AG10803 (cell line): Measurements from ENCODE around the gene FCHSD2.

Source experiments
- DNase-seq: peaks from one replicate; pipeline ENCODE4 v3.0.0; 2010; ENCODE audit warnings: low read depth
- H3K4me3 ChIP-seq: 2 replicates; pipeline ENCODE4 v1.5.1; 2011; ENCODE audit warnings: mild to moderate bottlenecking, low read length, control low read depth
- TF ChIP-seq, protein P1 (sequence below): conservative IDR thresholded peaks from 2 replicates; pipeline ENCODE4 v1.5.1; 2011; ENCODE audit warnings: mild to moderate bottlenecking, low read length, control low read depth, inconsistent platforms

Gene FCHSD2

DNA sequence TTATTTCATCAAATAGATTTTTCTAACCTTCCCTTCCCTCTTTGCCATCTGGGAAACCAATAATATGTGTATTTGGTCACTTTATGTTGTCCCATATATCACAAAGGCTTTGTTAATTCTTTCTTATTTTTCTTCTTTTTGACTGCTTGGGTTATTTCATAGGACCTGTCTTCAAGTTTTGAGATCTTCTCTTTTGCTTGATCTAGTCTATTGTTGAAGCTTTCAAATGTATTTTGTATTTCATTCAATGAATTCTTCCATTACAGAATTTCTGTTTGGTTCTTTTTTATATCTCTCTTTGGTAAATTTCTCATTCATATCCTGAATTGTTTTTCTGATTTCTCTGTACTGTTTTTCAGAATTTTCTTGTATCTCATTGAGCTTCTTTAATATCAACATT, 132.1 kb downstream of the FCHSD2 start:
- no peak overlapping the region for H3K4me3 ChIP-seq
- no peak for DNase-seq
- TF ChIP-seq, protein P1, sequence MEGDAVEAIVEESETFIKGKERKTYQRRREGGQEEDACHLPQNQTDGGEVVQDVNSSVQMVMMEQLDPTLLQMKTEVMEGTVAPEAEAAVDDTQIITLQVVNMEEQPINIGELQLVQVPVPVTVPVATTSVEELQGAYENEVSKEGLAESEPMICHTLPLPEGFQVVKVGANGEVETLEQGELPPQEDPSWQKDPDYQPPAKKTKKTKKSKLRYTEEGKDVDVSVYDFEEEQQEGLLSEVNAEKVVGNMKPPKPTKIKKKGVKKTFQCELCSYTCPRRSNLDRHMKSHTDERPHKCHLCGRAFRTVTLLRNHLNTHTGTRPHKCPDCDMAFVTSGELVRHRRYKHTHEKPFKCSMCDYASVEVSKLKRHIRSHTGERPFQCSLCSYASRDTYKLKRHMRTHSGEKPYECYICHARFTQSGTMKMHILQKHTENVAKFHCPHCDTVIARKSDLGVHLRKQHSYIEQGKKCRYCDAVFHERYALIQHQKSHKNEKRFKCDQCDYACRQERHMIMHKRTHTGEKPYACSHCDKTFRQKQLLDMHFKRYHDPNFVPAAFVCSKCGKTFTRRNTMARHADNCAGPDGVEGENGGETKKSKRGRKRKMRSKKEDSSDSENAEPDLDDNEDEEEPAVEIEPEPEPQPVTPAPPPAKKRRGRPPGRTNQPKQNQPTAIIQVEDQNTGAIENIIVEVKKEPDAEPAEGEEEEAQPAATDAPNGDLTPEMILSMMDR: no peak

DNA sequence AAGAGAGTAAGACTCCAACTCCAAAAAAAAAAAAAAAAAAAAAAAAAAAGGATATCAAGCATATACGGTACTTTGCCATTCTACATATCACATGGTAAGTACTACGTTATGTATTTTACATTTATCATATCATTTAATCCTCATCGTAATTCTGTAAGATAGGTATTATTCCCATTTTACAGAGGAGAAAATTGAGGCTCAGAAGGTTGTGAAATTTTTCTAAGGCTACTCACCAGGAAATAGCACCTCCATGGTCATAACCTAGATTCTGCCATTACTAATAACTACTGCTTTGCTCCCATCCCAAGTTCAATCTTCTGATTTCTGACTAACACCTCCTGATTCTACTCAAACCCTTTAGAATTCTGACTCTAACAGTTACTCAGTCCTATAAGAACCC, 138.0 kb downstream of the FCHSD2 start:
- TF ChIP-seq, protein P1: no peak
- DNase-seq: no peak
- H3K4me3 ChIP-seq: no peak overlapping the region

DNA sequence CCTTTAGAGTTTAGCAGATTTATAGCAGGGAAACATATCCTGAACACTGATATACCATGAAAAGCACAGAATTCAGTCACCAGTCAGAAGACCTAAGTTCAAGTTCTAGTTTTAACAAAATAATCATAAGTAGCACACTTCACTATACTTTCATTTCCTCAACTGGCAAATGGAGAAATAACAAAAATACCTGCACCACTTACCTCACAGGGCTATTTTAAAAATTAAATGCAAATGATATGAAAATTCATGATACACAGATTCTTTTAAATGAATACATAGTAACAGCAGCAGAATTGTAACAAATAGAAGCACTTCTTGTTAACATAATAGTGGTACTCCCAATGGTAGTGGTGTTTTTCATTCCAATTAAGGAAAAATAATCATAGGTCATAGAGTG, 139.0 kb downstream of the FCHSD2 start:
- TF ChIP-seq, protein P1: no peak
- no peak for DNase-seq
- H3K4me3 ChIP-seq: no peak overlapping the region

DNA sequence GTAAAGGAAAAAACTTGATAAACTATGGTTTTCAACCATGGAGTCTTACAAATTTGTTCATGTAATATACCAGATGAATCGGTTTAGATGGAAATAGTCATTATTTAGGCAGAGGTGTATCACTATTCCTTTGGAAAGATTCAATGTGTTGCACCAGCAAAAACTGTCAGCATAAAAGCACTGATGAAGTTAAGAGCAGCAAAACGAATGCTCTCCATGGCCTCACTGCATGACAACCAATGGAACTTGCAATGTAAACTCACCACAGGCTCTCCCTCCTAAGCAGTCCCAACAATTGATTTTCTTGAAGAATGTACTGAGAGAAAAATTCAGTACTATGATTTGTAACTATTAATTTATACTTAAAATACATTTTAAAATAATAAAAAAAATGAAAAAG, 139.9 kb downstream of the FCHSD2 start:
- no peak overlapping the region for H3K4me3 ChIP-seq
- TF ChIP-seq, protein P1: no peak
- DNase-seq: no peak

DNA sequence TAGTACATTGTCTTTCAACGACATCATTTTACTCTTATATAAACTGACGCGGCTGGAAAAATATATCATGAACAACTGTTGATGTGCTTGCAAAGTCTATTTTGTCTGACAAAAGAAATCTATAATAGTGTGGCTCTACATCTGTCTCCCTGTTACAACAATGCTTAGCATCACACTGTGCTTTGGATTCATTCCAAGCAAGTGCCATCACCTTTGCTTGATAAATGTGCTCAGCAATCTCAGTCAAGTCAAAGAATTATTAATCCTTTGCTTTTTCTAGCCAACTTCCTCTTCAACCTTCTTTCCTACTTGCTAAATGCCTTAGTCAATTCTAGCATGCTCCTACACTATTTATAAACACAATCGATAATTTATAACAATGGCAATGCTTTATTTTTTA, 140.5 kb downstream of the FCHSD2 start:
- DNase-seq: no peak
- no peak overlapping the region for H3K4me3 ChIP-seq
- TF ChIP-seq, protein P1: no peak

DNA sequence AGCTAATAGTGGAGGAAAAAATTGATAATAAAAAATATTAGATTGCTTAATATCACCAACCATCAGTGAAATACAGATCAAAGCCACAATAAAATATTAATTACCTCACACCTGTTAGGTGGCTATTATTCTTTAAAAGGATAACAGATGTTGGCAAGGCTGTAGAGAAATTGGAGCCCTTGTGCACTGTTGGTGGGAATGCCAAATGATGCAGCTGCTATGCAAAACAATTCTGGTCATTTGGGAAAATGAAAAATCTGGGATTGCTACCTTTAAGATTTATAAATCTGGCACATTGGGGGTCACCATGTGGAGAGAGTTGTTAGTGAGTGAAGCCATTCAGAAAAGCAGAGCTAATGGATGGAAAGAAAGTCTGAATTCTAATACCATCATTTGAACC, 143.4 kb downstream of the FCHSD2 start:
- DNase-seq: no peak
- TF ChIP-seq, protein P1: no peak
- no peak overlapping the region for H3K4me3 ChIP-seq

DNA sequence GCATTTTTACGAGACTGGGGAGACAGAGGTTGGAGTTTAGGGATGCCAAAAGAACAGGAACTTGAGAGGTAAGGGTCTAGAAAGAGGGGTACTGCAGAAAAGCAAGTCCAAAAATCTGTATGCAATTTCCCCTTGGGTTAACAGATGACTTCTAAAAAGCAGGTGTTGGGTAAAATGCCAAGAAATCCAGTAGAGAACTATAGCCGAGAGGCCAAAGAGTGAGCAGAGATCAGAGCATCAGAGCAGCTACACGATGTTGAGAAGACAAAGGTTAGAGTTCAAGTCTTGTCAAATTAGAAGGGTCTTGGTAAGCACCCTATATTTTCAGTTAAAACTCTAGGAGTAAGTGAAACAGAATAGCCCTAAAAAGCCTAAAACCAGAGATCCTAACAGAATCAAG, 145.2 kb downstream of the FCHSD2 start:
- TF ChIP-seq, protein P1: no peak
- no peak for DNase-seq
- no peak overlapping the region for H3K4me3 ChIP-seq
